ENCODE results near the gene CEP192. TPM values are rescaled to one million over a fixed set of nuclear protein-coding genes. Genes with fewer than 3 reads are reported as not detected.
A peak's percentile ranks its signal among the peaks of the same experiment; 100 is the strongest.

Gene CEP192
- total and polyA plus RNA-seq, 2 of the 13 experiments (the other 11 are each of a cell fraction or from before 2014, with no cell fraction given): 15.3 to 24.7 TPM

DNA sequence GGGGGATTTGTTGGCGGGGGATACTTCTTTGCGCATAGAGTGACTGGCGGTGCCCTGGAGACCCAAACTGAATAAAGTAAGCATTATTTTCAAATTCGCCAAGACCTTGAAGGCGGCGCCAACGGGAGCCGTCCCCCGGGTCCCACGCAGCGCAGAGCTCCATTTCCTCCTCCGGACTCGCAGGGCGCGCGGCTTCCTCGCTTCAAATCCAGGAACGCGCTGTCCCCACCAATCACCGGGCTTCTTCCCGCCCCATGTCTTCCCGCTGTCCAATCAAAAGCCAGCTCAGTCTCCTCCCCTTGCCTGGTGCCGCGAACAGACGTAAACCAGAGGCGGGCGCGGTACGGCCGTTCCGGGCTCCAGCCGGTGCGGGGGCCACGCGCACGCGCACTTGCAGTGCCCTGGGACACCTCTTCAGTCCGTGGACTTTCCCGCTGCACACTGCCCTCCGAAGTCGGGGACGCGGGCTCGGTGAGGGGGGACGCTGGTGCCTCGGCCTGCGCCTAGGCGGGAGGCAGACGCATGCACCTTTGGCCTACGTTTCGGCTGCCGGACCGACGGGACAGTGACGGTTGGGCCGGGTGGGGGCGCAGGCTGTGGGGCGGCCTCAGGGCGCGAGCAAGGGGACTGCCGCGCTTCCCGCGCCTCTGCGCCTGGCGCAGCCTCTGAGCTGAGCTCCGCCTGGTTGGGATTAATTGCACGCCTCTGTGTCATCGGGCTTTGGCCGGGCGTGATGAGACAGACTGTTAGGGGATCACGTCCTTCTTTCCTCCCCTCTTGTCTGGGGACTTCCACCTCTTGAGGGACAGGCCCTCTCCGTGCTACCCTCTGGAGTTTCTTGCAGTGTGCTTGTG lies at the start of gene CEP192 (continued):
- peak; percentile 85 for TF ChIP-seq THAP9 (CRISPR knock-in tag; IDR thresholded peaks at IDR 0.05; ENCODE audit: borderline replicate concordance)
- peak; percentile 83 for TF ChIP-seq ZNF691 (CRISPR knock-in tag; IDR thresholded peaks at IDR 0.05; ENCODE audit: borderline replicate concordance, low read depth)
- TF ChIP-seq, protein P1, sequence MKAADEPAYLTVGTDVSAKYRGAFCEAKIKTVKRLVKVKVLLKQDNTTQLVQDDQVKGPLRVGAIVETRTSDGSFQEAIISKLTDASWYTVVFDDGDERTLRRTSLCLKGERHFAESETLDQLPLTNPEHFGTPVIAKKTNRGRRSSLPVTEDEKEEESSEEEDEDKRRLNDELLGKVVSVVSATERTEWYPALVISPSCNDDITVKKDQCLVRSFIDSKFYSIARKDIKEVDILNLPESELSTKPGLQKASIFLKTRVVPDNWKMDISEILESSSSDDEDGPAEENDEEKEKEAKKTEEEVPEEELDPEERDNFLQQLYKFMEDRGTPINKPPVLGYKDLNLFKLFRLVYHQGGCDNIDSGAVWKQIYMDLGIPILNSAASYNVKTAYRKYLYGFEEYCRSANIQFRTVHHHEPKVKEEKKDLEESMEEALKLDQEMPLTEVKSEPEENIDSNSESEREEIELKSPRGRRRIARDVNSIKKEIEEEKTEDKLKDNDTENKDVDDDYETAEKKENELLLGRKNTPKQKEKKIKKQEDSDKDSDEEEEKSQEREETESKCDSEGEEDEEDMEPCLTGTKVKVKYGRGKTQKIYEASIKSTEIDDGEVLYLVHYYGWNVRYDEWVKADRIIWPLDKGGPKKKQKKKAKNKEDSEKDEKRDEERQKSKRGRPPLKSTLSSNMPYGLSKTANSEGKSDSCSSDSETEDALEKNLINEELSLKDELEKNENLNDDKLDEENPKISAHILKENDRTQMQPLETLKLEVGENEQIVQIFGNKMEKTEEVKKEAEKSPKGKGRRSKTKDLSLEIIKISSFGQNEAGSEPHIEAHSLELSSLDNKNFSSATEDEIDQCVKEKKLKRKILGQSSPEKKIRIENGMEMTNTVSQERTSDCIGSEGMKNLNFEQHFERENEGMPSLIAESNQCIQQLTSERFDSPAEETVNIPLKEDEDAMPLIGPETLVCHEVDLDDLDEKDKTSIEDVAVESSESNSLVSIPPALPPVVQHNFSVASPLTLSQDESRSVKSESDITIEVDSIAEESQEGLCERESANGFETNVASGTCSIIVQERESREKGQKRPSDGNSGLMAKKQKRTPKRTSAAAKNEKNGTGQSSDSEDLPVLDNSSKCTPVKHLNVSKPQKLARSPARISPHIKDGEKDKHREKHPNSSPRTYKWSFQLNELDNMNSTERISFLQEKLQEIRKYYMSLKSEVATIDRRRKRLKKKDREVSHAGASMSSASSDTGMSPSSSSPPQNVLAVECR (CRISPR knock-in tag; IDR thresholded peaks at IDR 0.05; ENCODE audit: borderline replicate concordance): peak; percentile 99
- TF ChIP-seq, protein P2, sequence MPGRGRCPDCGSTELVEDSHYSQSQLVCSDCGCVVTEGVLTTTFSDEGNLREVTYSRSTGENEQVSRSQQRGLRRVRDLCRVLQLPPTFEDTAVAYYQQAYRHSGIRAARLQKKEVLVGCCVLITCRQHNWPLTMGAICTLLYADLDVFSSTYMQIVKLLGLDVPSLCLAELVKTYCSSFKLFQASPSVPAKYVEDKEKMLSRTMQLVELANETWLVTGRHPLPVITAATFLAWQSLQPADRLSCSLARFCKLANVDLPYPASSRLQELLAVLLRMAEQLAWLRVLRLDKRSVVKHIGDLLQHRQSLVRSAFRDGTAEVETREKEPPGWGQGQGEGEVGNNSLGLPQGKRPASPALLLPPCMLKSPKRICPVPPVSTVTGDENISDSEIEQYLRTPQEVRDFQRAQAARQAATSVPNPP (CRISPR knock-in tag; IDR thresholded peaks at IDR 0.05): no peak
- peak; percentile 39; the same call in 1 of the 2 replicates for TF ChIP-seq ZBTB1 (CRISPR knock-in tag; IDR thresholded peaks at IDR 0.05; ENCODE audit: borderline replicate concordance)
- TF ChIP-seq IKZF4 (CRISPR knock-in tag; IDR thresholded peaks at IDR 0.05; ENCODE audit: borderline replicate concordance, low read depth, not compliant biosample characterization): peak; percentile 69
- TF ChIP-seq MIER3 (CRISPR knock-in tag; IDR thresholded peaks at IDR 0.05; ENCODE audit: borderline replicate concordance): peak; percentile 70
- peak; percentile 76; the same call in 1 of the 2 replicates for TF ChIP-seq ZSCAN25 (CRISPR knock-in tag; IDR thresholded peaks at IDR 0.05)
- TF ChIP-seq, protein P3, sequence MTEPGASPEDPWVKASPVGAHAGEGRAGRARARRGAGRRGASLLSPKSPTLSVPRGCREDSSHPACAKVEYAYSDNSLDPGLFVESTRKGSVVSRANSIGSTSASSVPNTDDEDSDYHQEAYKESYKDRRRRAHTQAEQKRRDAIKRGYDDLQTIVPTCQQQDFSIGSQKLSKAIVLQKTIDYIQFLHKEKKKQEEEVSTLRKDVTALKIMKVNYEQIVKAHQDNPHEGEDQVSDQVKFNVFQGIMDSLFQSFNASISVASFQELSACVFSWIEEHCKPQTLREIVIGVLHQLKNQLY (CRISPR knock-in tag; IDR thresholded peaks at IDR 0.05): no peak
- no peak for TF ChIP-seq SRSF4 (IDR thresholded peaks at IDR 0.05; ENCODE audit: low read depth, low read length, poor library complexity, severe bottlenecking)
- TF ChIP-seq GABPB1 (CRISPR knock-in tag; IDR thresholded peaks at IDR 0.05): peak; percentile 88
- no peak for TF ChIP-seq HCFC1 (IDR thresholded peaks at IDR 0.05; ENCODE audit: low read depth, low read length)
- TF ChIP-seq SP140L (CRISPR knock-in tag; IDR thresholded peaks at IDR 0.05; ENCODE audit: borderline replicate concordance): no peak
- no peak for TF ChIP-seq TBL1XR1 (IDR thresholded peaks at IDR 0.05; ENCODE audit: borderline replicate concordance, low read length, partially characterized antibody)
- TF ChIP-seq ZNF841 (CRISPR knock-in tag; IDR thresholded peaks at IDR 0.05; ENCODE audit: borderline replicate concordance): peak; percentile 76; the same call in 1 of the 2 replicates
- 0 out of 2 replicates have a peak, but pooled peaks have one; percentile 16 for TF ChIP-seq ZNF468 (CRISPR knock-in tag; IDR thresholded peaks at IDR 0.05)

Data from HepG2 (cell line).